Sigmoid colon (tissue), 7 donors: ENCODE results near the gene PTPRU. TPM values are rescaled to one million over a fixed set of nuclear protein-coding genes. Genes with fewer than 3 reads are reported as not detected.
"Not testable (repeated sequence)": the region's sequence is repeated elsewhere in the genome, so short reads cannot be mapped to it uniquely, and the experiment has no call there.

Experiments
- DNase-seq: peaks from one replicate; pipeline ENCODE4 v3.0.0-alpha.2; 2019
- H3K27ac ChIP-seq, 4 donors: fragments of 200-600 bp; sonication (generic); one replicate each; pipeline ENCODE4 v1.5.1; 2016 to 2019; ENCODE audit warnings: mild to moderate bottlenecking in 1 of 4
- H3K27me3 ChIP-seq, 3 donors: fragments of 200-600 bp; sonication (generic); one replicate each; pipeline ENCODE4 v1.5.1; 2019; ENCODE audit warnings: mild to moderate bottlenecking in 1 of 3
- H3K36me3 ChIP-seq, 4 donors: fragments of 200-600 bp; sonication (generic); one replicate each; pipeline ENCODE4 v1.5.1; 2016 to 2019
- H3K4me1 ChIP-seq, 4 donors: fragments of 200-600 bp; sonication (generic); one replicate each; pipeline ENCODE4 v1.5.1; 2017 to 2019
- H3K4me3 ChIP-seq, 4 donors: fragments of 200-600 bp; sonication (generic); one replicate each; pipeline ENCODE4 v1.5.1; 2017 to 2019; ENCODE audit warnings: mild to moderate bottlenecking in 2 of 4, moderate library complexity in 1 of 4
- H3K9me3 ChIP-seq, 4 donors: fragments of 200-600 bp in 3 of 4; sonication (generic) in 3 of 4; one replicate each; pipeline versions ENCODE4 v1.5.1 to v1.6.1; 2013 to 2019
- CTCF ChIP-seq, 4 experiments: fragments of 450-650 bp in 3 of 4; fragments of 200-600 bp in 1 of 4; IDR thresholded peaks; one replicate each; pipeline ENCODE4 v1.5.1; 2016 to 2019; ENCODE audit warnings: antibody characterized with exemption in 4 of 4, mild to moderate bottlenecking in 3 of 4, moderate library complexity in 2 of 4
- EP300 ChIP-seq, 4 donors: sonication (generic); formaldehyde crosslinking; IDR thresholded peaks; one replicate each; pipeline ENCODE4 v1.6.1; 2017; ENCODE audit warnings: antibody characterized with exemption in 4 of 4
- POLR2A ChIP-seq, 2 donors: fragments of 450-650 bp; IDR thresholded peaks; one replicate each; pipeline ENCODE4 v1.6.1; 2016; ENCODE audit warnings: antibody characterized with exemption in 2 of 2, mild to moderate bottlenecking in 2 of 2, moderate library complexity in 2 of 2
- POLR2AphosphoS5 ChIP-seq, 4 donors: sonication (generic); formaldehyde crosslinking; IDR thresholded peaks; one replicate each; pipeline ENCODE4 v1.6.1; 2017; ENCODE audit warnings: antibody characterized with exemption in 4 of 4
- WGBS, 2 donors: extraction: QIAGEN DNeasy Blood & Tissue Kit; methylation state at CpG; one replicate each; pipeline ENCODE4 v1.1.7; 2013; 5-methylcytosine and 5-hydroxymethylcytosine counted together
- intact Hi-C: fragments of 100-400 bp; cut with DNase I; formaldehyde crosslinking; loops from one replicate; pipeline ENCODE4 v1.15.1; 2023
- polyA plus RNA-seq, 3 donors: library from polyadenylated mRNA; stranded (reverse); fragments of 200-250 nt; gene quantifications; one replicate each; pipeline ENCODE4 v1.2.3, GENCODE V29; 2013
- total RNA-seq, 4 donors: library from RNA; depleted of rRNA; stranded (reverse); fragments of >200 nt; gene quantifications; one replicate each; pipeline ENCODE4 v1.1.0, GENCODE V29; 2016
- donor health status: healthy with polysubstance abuse.
- donor health status: Bipolar disorder and iron deficiency.
- donor health status: healthy.

Gene PTPRU
- total and polyA plus RNA-seq, 7 donors, result 0.92 to 35.7 (median 8.2) TPM

- Histone ChIP-seq H3K27me3 (no peaks in the 10 kb centered on the region), H3K36me3 (no peaks in the 10 kb centered on the region), H3K4me1 (peaks cover 0 to 23% (median 16%) of the 10 kb centered on the region in 4 donors), H3K27ac (no peak overlapping the region), H3K9me3 (no peaks in the 10 kb centered on the region), H3K4me3 (no peak overlapping the region)
- intact Hi-C loops, result no loop called here
- no peak for DNase-seq
- TF ChIP-seq CTCF (IDR thresholded peaks at IDR 0.05) (no peak), EP300 (IDR thresholded peaks at IDR 0.05) (no peak), POLR2A (IDR thresholded peaks at IDR 0.05) (no peak), POLR2AphosphoS5 (IDR thresholded peaks at IDR 0.05) (no peak)
- WGBS, 2 donors, result 78 to 92% methylated on average over 3 of the region's 3 CpGs
Measured at GRCh38 chr1:29292344-29292743, 56.0 kb downstream of the PTPRU start.

GRCh38 chr1:29297450-29297849 lies 61.1 kb downstream of the PTPRU start:
- Histone ChIP-seq H3K27me3 (no peaks in the 10 kb centered on the region), H3K4me1 (no peaks in the 10 kb centered on the region), H3K4me3 (no peak overlapping the region), H3K27ac (no peak overlapping the region), H3K36me3 (peaks cover 0 to 13% (median 0%) of the 10 kb centered on the region in 4 donors), H3K9me3 (no peaks in the 10 kb centered on the region)
- WGBS, 2 donors, result 79 to 84% methylated on average over 5 of the region's 5 CpGs
- no peak for DNase-seq
- TF ChIP-seq POLR2AphosphoS5 (IDR thresholded peaks at IDR 0.05), result no peak
- TF ChIP-seq EP300 (IDR thresholded peaks at IDR 0.05), result no peak
- no peak for TF ChIP-seq CTCF (IDR thresholded peaks at IDR 0.05)
- no peak for TF ChIP-seq POLR2A (IDR thresholded peaks at IDR 0.05)
- intact Hi-C loops, result no loop called here

GRCh38 chr1:29298246-29298645 lies 61.9 kb downstream of the PTPRU start:
- 60 to 67% methylated on average over 4 of the region's 4 CpGs for WGBS, 2 donors
- intact Hi-C loops, result no loop called here

GRCh38 chr1:29299446-29299845 lies 63.1 kb downstream of the PTPRU start:
- Histone ChIP-seq H3K27me3 (no peaks in the 10 kb centered on the region), H3K4me1 (no peaks in the 10 kb centered on the region), H3K27ac (no peak overlapping the region), H3K36me3 (peaks cover 0 to 19% (median 0%) of the 10 kb centered on the region in 4 donors), H3K4me3 (no peak overlapping the region), H3K9me3 (no peaks in the 10 kb centered on the region)
- TF ChIP-seq POLR2AphosphoS5 (IDR thresholded peaks at IDR 0.05) (no peak), POLR2A (IDR thresholded peaks at IDR 0.05) (no peak), CTCF (IDR thresholded peaks at IDR 0.05) (no peak), EP300 (IDR thresholded peaks at IDR 0.05) (no peak)
- intact Hi-C loops, result no loop called here
- WGBS, 2 donors, result 95% methylated on average over 4 of the region's 4 CpGs
- DNase-seq, result no peak

More at GRCh38 chr1:29298246-29298645, 61.9 kb downstream of the PTPRU start:
- H3K36me3 ChIP-seq, result peaks cover 0 to 15% (median 0%) of the 10 kb centered on the region in 4 donors
- no peaks in the 10 kb centered on the region for H3K9me3 ChIP-seq
- H3K4me1 ChIP-seq, result no peaks in the 10 kb centered on the region
- DNase-seq, result peak; percentile 40
- TF ChIP-seq EP300 (IDR thresholded peaks at IDR 0.05) (no peak), CTCF (IDR thresholded peaks at IDR 0.05) (no peak), POLR2A (IDR thresholded peaks at IDR 0.05) (no peak), POLR2AphosphoS5 (IDR thresholded peaks at IDR 0.05) (no peak)
- H3K4me3 ChIP-seq, result no peak overlapping the region
- H3K27me3 ChIP-seq, result no peaks in the 10 kb centered on the region
- H3K27ac ChIP-seq, result no peak overlapping the region

- H3K4me3 ChIP-seq, H3K27me3 ChIP-seq, H3K27ac ChIP-seq, DNase-seq, intact Hi-C loops, H3K4me1 ChIP-seq, H3K9me3 ChIP-seq: not testable (repeated sequence)
- H3K36me3 ChIP-seq, result peaks cover 0 to 23% (median 0%) of the 10 kb centered on the region in 4 donors
- 89 to 93% methylated on average over 6 of the region's 6 CpGs for WGBS, 2 donors
Measured at GRCh38 chr1:29301732-29302131, 65.4 kb downstream of the PTPRU start.
